Muscle of arm (tissue), 12 donors: ENCODE data around the gene RNF114. TPM values are rescaled to one million over a fixed set of nuclear protein-coding genes. Genes with fewer than 3 reads are reported as not detected.
"Not testable (repeated sequence)": the region's sequence is repeated elsewhere in the genome, so short reads cannot be mapped to it uniquely, and the experiment has no call there.

Experiments used
- DNase-seq: peaks from one replicate; pipeline ENCODE4 v3.0.0-alpha.2; 2013
- polyA plus RNA-seq, 12 donors: library from polyadenylated mRNA; unstranded; fragments of 120-200 nt; gene quantifications; one replicate each; pipeline ENCODE4 v1.2.1, GENCODE V29; 2013; ENCODE audit not compliant: insufficient read length in 12 of 12

RNF114 gene
- polyA plus RNA-seq, 12 donors = 34.0 to 56.9 (median 40.4) TPM; not detected in 1

GRCh38 chr20:49983848-49984408 lies 47.7 kb downstream of the RNF114 start:
- DNase-seq = no peak

- DNase-seq = no peak
Observed at GRCh38 chr20:49984426-49985153, 48.4 kb downstream of the RNF114 start.

GRCh38 chr20:49985157-49985556 lies 49.0 kb downstream of the RNF114 start:
- no peak for DNase-seq

- DNase-seq = no peak
Observed at GRCh38 chr20:49985617-49986016, 49.4 kb downstream of the RNF114 start.

- no peak for DNase-seq
Observed at GRCh38 chr20:49986049-49986448, 49.9 kb downstream of the RNF114 start.

- DNase-seq = no peak
Observed at GRCh38 chr20:49987015-49987867, 51.0 kb downstream of the RNF114 start.

GRCh38 chr20:49987868-49988690 lies 51.9 kb downstream of the RNF114 start:
- no peak for DNase-seq

- peak; percentile 67 for DNase-seq
Observed at GRCh38 chr20:49989234-49990065, 53.3 kb downstream of the RNF114 start.

- DNase-seq = no peak
Observed at GRCh38 chr20:49990271-49990720, 54.1 kb downstream of the RNF114 start.

GRCh38 chr20:49993301-49993751 lies 57.1 kb downstream of the RNF114 start:
- no peak for DNase-seq

- DNase-seq = no peak
Observed at GRCh38 chr20:49995586-49995985, 59.4 kb downstream of the RNF114 start.

- DNase-seq = not testable (repeated sequence)
Observed at GRCh38 chr20:49998478-49999188, 62.4 kb downstream of the RNF114 start.

GRCh38 chr20:49999329-49999728 lies 63.1 kb downstream of the RNF114 start:
- no peak for DNase-seq

GRCh38 chr20:50000548-50001222 lies 64.5 kb downstream of the RNF114 start:
- DNase-seq = not testable (repeated sequence)

GRCh38 chr20:50001784-50002311 lies 65.7 kb downstream of the RNF114 start:
- no peak for DNase-seq

- DNase-seq = no peak
Observed at GRCh38 chr20:50003253-50003656, 67.1 kb downstream of the RNF114 start.
